Caco-2 (cell line): Measurements from ENCODE around the gene LTB4R. TPM values are rescaled to one million over a fixed set of nuclear protein-coding genes. Genes with fewer than 3 reads are reported as not detected.
"Not testable (repeated sequence)": the region's sequence is repeated elsewhere in the genome, so short reads cannot be mapped to it uniquely, and the experiment has no call there.

Experiments
- BruUV-seq: library from RNA; stranded (reverse); fragments of 400-500 nt; replicated peaks from 2 replicates; lab custom pipeline; 2021; lab: Mats Ljungman, UMichigan
- CTCF ChIA-PET: fragments of 300-600 bp; sonication (Branson Sonifier 250); formaldehyde crosslinking; loops from one replicate; lab custom pipeline; 2022; ENCODE audit warnings: antibody characterized with exemption; lab: Charles Lee
- POLR2A ChIA-PET: fragments of 300-600 bp; sonication (Branson Sonifier 250); formaldehyde crosslinking; loops from one replicate; lab custom pipeline; 2022; ENCODE audit warnings: antibody characterized with exemption; lab: Charles Lee
- DNase-seq, 2 experiments: peaks; one replicate each; pipeline versions ENCODE4 v3.0.0 to v3.0.0-alpha.2; 2020 to 2022
- H3K27me3 ChIP-seq: replicated peaks from 2 replicates; pipeline ENCODE4 v1.6.0; 2011; ENCODE audit warnings: low read length; ENCODE audit not compliant: control insufficient read depth, insufficient read depth
- H3K36me3 ChIP-seq: 2 replicates; pipeline ENCODE4 v1.5.1; 2011; ENCODE audit warnings: low read length; ENCODE audit not compliant: control insufficient read depth, insufficient read depth
- H3K4me1 ChIP-seq: fragments of 250-450 bp; sonication (Bioruptor Pico); 2 replicates; pipeline ENCODE4 v1.5.1; 2020; ENCODE audit warnings: mild to moderate bottlenecking
- H3K4me3 ChIP-seq: 2 replicates; pipeline ENCODE4 v1.5.1; 2011; ENCODE audit warnings: low read depth, mild to moderate bottlenecking, control low read depth, low read length
- H3K9me3 ChIP-seq: fragments of 250-450 bp; sonication (Bioruptor Pico); 2 replicates; pipeline ENCODE4 v1.5.1; 2020; ENCODE audit warnings: mild to moderate bottlenecking, moderate library complexity
- H3K27ac Mint-ChIP-seq: one replicate; pipeline ENCODE4 v1.8.0; 2022; ENCODE audit warnings: mixed read lengths; ENCODE audit not compliant: unreplicated experiment
- H3K27me3 Mint-ChIP-seq: one replicate; pipeline ENCODE4 v1.8.0; 2022; ENCODE audit warnings: mixed read lengths; ENCODE audit not compliant: insufficient read depth, unreplicated experiment
- H3K36me3 Mint-ChIP-seq: one replicate; pipeline ENCODE4 v1.8.0; 2022; ENCODE audit warnings: mild to moderate bottlenecking, mixed read lengths; ENCODE audit not compliant: insufficient read depth, unreplicated experiment
- H3K4me1 Mint-ChIP-seq: one replicate; pipeline ENCODE4 v1.8.0; 2022; ENCODE audit warnings: low read depth, mixed read lengths; ENCODE audit not compliant: unreplicated experiment
- H3K4me3 Mint-ChIP-seq: one replicate; pipeline ENCODE4 v1.8.0; 2022; ENCODE audit warnings: mild to moderate bottlenecking, moderate library complexity, mixed read lengths; ENCODE audit not compliant: unreplicated experiment
- H3K9me3 Mint-ChIP-seq: one replicate; pipeline ENCODE4 v1.8.0; 2022; ENCODE audit warnings: mixed read lengths; ENCODE audit not compliant: unreplicated experiment
- CTCF ChIP-seq, 2 experiments: fragments of 200-600 bp in 1 of 2; IDR thresholded peaks; 1 replicate in 1 of 2; 2 replicates in 1 of 2; pipeline versions ENCODE4 v1.5.1 to v1.8.0; 2011 to 2022; ENCODE audit warnings: antibody characterized with exemption in 1 of 2, control low read depth in 1 of 2, inconsistent platforms in 1 of 2, low read depth in 1 of 2, low read length in 1 of 2, mild to moderate bottlenecking in 1 of 2, moderate library complexity in 1 of 2; ENCODE audit not compliant: insufficient read depth in 1 of 2, severe bottlenecking in 1 of 2, unreplicated experiment in 1 of 2
- intact Hi-C: fragments of 100-400 bp; cut with micrococcal nuclease; formaldehyde crosslinking; loops from one replicate; pipeline ENCODE4 v1.10.0; 2022; ENCODE audit not compliant: unreplicated experiment
- total RNA-seq: library from RNA; stranded (reverse); gene quantifications from 2 replicates; pipeline ENCODE4 v1.2.3, GENCODE V29; 2022

The LTB4R gene
- total RNA-seq, 1 experiment from 2014 or later, result 7.8 TPM

GRCh38 chr14:24349742-24350141 is 38.4 kb downstream of the LTB4R start:
- Mint-ChIP-seq H3K4me1 (peaks cover 10% of the 10 kb centered on the region), H3K36me3 (no peaks in the 10 kb centered on the region), H3K4me3 (no peak overlapping the region), H3K27me3 (peaks cover 10% of the 10 kb centered on the region), H3K9me3 (no peaks in the 10 kb centered on the region), H3K27ac (no peak overlapping the region)
- no peak for DNase-seq
- Histone ChIP-seq H3K36me3 (no peaks in the 10 kb centered on the region), H3K4me1 (peaks cover 4% of the 10 kb centered on the region; the same call in 1 of the 2 replicates), H3K27me3 (no peaks in the 10 kb centered on the region; the same call in 1 of the 2 replicates), H3K9me3 (no peaks in the 10 kb centered on the region), H3K4me3 (no peak overlapping the region)
- ChIA-PET CTCF (interaction anchor here (0.9 to 1.1 kb wide), 2 partner anchors 42 to 82 kb away, joined by 3 to 4 read pairs; partner anchors contain the start of gene CIDEB), POLR2A (no interaction called here)
- intact Hi-C loops, result loop anchor here (5.0 kb wide), 1 partner anchor 73 kb away; no protein-coding TSS in a partner anchor
- no peak for TF ChIP-seq CTCF (IDR thresholded peaks at IDR 0.05; ENCODE audit: insufficient read depth in 1 of 2, low read depth in 1 of 2, low read length in 1 of 2, severe bottlenecking in 1 of 2, unreplicated experiment in 1 of 2)
- BruUV-seq, result no TSS peak

DNA sequence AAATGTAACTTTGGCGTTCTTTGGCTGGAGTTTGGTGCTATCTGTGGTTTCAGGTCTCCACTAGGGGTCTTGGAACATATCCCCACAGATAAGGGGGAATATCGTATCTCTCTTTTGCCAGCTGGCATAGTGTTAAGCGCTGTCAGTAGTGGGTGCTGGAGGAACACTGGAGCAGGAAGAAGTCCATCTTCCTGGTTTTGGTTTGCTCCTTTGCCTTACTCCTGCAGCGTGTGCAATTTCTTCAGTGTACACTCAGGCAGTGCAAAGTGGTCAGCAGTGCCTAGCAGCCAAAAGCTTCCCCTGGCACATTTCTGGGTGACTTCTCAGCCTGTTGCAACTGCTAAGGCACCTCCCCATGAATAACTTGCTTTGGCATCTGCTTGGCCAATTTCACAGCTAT is 40.2 kb downstream of the LTB4R start:
- H3K9me3 Mint-ChIP-seq, result no peaks in the 10 kb centered on the region
- peaks cover 10% of the 10 kb centered on the region for H3K27me3 Mint-ChIP-seq
- peak in 1 of 2 experiments; percentile 6 for TF ChIP-seq CTCF (IDR thresholded peaks at IDR 0.05; ENCODE audit: insufficient read depth in 1 of 2, low read depth in 1 of 2, low read length in 1 of 2, severe bottlenecking in 1 of 2, unreplicated experiment in 1 of 2)
- H3K27ac Mint-ChIP-seq, result no peak overlapping the region
- no peaks in the 10 kb centered on the region for H3K27me3 ChIP-seq
- H3K4me1 ChIP-seq, result peaks cover 4% of the 10 kb centered on the region; the same call in 1 of the 2 replicates
- H3K4me3 ChIP-seq, result no peak overlapping the region
- DNase-seq, result no peak
- no TSS peak for BruUV-seq
- intact Hi-C loops, result no loop called here
- H3K36me3 Mint-ChIP-seq, result no peaks in the 10 kb centered on the region
- no peaks in the 10 kb centered on the region for H3K36me3 ChIP-seq
- ChIA-PET POLR2A (interaction anchor here (1.3 kb wide), 1 partner anchor 80 kb away, joined by 3 read pairs; no protein-coding TSS in a partner anchor), CTCF (interaction anchor here (1.1 to 1.7 kb wide), 3 partner anchors 14 to 80 kb away, joined by 3 to 6 read pairs (median 4); no protein-coding TSS in a partner anchor)
- no peaks in the 10 kb centered on the region for H3K9me3 ChIP-seq
- peaks cover 10% of the 10 kb centered on the region for H3K4me1 Mint-ChIP-seq
- H3K4me3 Mint-ChIP-seq, result no peak overlapping the region

DNA sequence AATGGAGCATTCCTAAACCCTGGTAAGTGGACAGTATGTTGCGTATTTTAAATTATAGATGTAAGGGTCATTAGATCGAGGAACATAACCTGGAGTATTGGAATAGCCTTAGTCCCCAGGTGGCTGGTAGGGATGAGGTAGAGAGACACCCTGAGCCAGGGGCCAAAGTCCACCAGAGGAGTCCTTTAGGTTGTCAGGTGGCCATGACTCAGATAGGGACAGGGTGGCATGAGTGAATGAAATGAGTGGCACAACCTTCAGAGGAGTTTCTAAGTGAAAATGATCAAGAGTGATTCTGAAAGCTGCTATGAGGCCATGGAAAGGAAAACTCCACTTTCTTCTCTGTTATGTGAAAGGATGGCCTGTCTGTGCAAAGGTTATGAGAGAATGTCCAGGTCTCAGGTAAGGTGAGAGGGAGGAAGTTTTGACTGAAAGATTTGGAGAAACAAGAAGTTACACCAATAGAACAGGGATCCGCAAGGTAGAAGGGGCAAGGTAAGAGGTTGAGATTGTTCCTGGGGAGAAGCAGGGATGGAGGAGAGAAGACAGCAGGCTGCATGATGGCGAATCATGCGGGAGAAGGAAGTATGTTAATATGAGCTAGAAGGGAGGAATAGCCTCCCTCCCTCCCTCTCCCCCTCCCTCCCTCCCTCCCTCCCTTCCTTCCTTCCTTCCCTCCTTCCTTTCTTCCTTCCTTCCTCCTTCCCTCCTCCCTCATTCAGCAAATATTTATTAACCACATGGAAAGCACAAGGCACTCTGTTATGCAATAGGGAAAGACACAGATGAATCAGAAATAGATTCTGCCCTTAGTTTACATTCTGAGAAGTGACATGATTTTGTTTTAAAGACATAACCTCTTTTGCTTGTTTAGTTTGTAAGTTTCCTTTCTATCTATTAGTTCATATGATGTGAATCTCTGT is 42.5 kb downstream of the LTB4R start:
- H3K4me3 Mint-ChIP-seq, result no peak overlapping the region
- intact Hi-C loops, result no loop called here
- no peaks in the 10 kb centered on the region for H3K9me3 Mint-ChIP-seq
- no peak for TF ChIP-seq CTCF (IDR thresholded peaks at IDR 0.05; ENCODE audit: insufficient read depth in 1 of 2, low read depth in 1 of 2, low read length in 1 of 2, severe bottlenecking in 1 of 2, unreplicated experiment in 1 of 2)
- H3K36me3 Mint-ChIP-seq, result no peaks in the 10 kb centered on the region
- DNase-seq, result no peak
- peaks cover 10% of the 10 kb centered on the region for H3K4me1 Mint-ChIP-seq
- CTCF ChIA-PET, result interaction anchor here (0.8 kb wide), 1 partner anchor 78 kb away, joined by 3 read pairs; no protein-coding TSS in a partner anchor
- Histone ChIP-seq H3K9me3 (no peaks in the 10 kb centered on the region), H3K36me3 (no peaks in the 10 kb centered on the region), H3K4me1 (peaks cover 4% of the 10 kb centered on the region; the same call in 1 of the 2 replicates), H3K27me3 (no peaks in the 10 kb centered on the region), H3K4me3 (no peak overlapping the region)
- peaks cover 10% of the 10 kb centered on the region for H3K27me3 Mint-ChIP-seq
- H3K27ac Mint-ChIP-seq, result no peak overlapping the region
- POLR2A ChIA-PET, result no interaction called here
- no TSS peak for BruUV-seq

DNA sequence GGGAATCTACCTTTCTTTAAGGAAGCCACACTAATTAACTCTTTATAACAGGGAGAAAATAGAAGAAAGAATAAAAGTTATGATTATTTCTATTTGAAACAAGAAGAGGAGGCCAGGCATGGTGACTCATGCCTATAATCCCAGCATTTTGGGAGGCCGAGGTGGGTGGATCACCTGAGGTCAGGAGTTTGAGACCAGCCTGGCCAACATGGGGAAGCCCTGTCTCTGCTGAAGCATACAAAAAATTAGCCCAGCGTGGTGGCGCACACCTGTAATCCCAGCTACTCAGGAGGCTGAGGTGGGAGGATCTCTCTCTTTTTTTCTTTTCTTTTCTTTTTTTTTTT is 43.2 kb downstream of the LTB4R start:
- H3K9me3 ChIP-seq, H3K27me3 ChIP-seq, DNase-seq, H3K4me1 ChIP-seq, H3K4me3 ChIP-seq, H3K27me3 Mint-ChIP-seq, H3K27ac Mint-ChIP-seq, H3K9me3 Mint-ChIP-seq, BruUV-seq, intact Hi-C loops, POLR2A ChIA-PET, H3K36me3 ChIP-seq, H3K36me3 Mint-ChIP-seq, H3K4me3 Mint-ChIP-seq: not testable (repeated sequence)
- CTCF ChIA-PET, result interaction anchor here (0.8 kb wide), 1 partner anchor 77 kb away, joined by 3 read pairs; no protein-coding TSS in a partner anchor
- H3K4me1 Mint-ChIP-seq, result peaks cover 10% of the 10 kb centered on the region
